GM18519 (cell line): ENCODE measurements around the gene SOX5.
"Not testable (repeated sequence)": the region's sequence is repeated elsewhere in the genome, so short reads cannot be mapped to it uniquely, and the experiment has no call there.

Experiments
- ATAC-seq: cut with Tn5 transposase; IDR thresholded peaks from one replicate; pipeline ENCODE4 v1.9.1; 2021; ENCODE audit warnings: mild to moderate bottlenecking, moderate library complexity; ENCODE audit not compliant: unreplicated experiment, low FRiP score

Gene SOX5

GRCh38 chr12:23519444-23519843 lies 430.0 kb downstream of the SOX5 start:
- ATAC-seq: not testable (repeated sequence)

- not testable (repeated sequence) for ATAC-seq
These were observed 433.7 kb downstream of the SOX5 start for GRCh38 chr12:23515785-23516184.

- ATAC-seq: no peak
These were observed 439.0 kb downstream of the SOX5 start for GRCh38 chr12:23510484-23510883.

- not testable (repeated sequence) for ATAC-seq
These were observed 439.6 kb downstream of the SOX5 start for GRCh38 chr12:23509832-23510231.

- ATAC-seq: not testable (repeated sequence)
These were observed 441.7 kb downstream of the SOX5 start for GRCh38 chr12:23507785-23508184.

GRCh38 chr12:23505736-23506135 lies 443.7 kb downstream of the SOX5 start:
- not testable (repeated sequence) for ATAC-seq

- ATAC-seq: no peak
These were observed 444.6 kb downstream of the SOX5 start for GRCh38 chr12:23504641-23505399.

- no peak for ATAC-seq
These were observed 445.4 kb downstream of the SOX5 start for GRCh38 chr12:23504043-23504442.

DNA sequence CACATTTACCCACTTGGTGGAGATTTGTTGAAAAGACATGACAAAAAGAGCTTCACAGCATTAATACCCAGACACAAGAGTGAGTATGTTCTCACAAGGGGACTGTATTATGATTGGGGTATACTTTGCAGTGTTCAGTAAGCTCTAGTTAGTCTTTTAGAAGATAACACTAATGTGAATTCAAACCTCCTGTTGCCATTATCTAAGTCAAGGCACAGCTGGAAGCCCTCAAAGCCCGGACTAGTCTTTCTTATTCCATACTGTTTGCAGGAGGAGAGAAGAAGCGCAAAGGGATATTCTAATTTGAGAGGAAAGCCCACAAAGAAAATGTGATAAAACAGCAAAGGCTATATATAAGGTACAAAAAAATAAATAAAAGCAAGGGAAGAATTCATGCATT lies 445.9 kb downstream of the SOX5 start:
- no peak for ATAC-seq

DNA sequence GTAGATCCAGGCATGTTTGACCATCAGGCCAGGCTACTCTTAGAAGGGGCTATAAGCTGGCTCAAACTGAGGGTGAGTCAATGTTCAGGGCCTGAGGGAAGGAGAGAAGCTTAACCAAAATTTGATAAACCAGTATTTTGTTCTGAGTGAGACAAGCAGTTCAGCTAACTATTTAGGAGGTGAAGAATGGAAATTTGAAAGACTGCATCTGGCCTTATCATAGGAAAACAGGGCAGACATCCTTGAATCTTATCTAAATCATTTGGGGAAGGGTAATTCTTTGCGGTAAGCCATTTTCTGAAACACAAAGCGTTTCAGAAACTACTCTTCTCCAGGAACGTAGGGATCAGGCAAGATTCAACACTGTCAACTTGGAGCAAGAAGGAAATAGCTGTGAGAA lies 447.2 kb downstream of the SOX5 start:
- ATAC-seq: no peak

GRCh38 chr12:23495472-23495871 lies 454.0 kb downstream of the SOX5 start:
- no peak for ATAC-seq

GRCh38 chr12:23493672-23494071 lies 455.8 kb downstream of the SOX5 start:
- no peak for ATAC-seq

DNA sequence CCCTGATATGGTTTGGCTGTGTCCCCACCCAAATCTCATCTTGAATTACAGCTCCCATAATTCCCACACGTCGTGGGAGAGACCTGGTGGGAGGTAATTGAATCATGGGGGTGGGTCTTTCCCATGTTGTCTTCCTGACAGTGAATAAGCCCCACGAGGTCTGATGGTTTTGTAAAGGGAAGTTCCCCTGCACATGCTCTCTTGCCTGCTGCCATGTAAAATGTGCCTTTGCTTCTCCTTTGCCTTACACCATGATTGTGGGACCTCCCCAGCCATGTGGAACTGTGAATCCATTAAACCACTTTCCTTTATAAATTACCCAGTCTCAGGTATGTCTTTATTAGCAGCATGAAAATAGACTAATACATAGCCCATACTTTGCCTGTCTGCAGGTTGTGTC lies 458.4 kb downstream of the SOX5 start:
- ATAC-seq: not testable (repeated sequence)

DNA sequence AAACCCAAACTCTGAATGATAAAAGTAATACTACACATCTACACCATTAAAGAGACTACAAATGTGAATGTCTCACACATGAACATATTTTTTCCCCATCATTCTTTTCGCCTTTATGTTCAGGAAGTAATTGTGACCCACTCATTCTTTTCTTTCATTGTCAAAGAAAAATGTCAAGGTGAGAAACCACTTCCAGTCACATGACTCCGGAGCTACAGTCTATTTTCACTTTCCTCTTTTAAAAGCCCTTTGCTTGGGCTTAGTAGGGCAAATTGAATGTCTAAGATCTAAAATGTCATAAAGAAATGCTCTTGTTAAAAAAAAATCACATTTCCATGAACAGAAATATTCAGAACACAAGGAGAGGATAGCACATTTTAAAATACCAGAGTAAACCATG lies 461.3 kb downstream of the SOX5 start:
- ATAC-seq: no peak

DNA sequence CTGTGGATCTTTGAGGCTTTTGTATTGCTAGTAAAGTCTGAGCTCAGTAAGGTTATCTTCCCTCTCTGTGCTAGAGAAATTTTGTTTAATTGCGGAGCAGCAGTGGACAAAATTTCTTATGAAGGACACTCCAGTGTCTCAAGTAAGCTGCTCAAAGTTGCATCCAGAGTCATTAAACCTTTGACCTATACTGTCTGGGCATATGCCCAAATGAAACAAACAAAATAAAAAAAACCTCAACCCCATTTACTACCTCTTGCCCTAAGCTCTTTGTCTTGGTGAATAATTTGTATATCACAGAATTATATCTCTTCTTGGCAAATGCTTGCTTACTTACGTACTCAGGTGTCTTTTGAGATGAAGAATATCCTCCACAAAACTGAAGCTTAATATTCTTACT lies 465.2 kb downstream of the SOX5 start:
- ATAC-seq: no peak

DNA sequence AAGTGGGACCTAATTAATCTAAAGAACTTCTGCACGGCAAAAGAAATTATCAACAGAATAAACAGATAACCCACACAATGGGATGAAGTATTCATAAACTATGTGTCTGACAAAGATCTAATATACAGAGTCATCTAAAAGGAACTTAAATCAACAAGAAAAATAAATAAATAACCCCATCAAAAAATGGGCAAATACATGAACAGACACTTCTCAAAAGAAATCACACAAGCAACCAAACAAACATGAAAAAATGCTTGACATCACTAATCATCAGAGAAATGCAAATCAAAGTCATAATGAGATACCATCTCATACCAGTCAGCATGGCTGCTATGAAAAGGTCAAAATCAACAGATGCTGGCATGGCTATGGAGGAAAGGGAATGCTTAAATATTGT lies 466.9 kb downstream of the SOX5 start:
- no peak for ATAC-seq
